DMS 273 (cell line): ENCODE results near the gene EOLA1.
"Not testable (repeated sequence)": the region's sequence is repeated elsewhere in the genome, so short reads cannot be mapped to it uniquely, and the experiment has no call there.

ENCODE experiments used
- DNase-seq: peaks from one replicate; lab custom pipeline; 2025; ENCODE audit not compliant: unreplicated experiment; lab: John Stamatoyannopoulos, UW

The EOLA1 gene

GRCh38 chrX:149513825-149514428, 26.9 kb upstream of the EOLA1 start:
- no peak for DNase-seq

GRCh38 chrX:149515954-149516602, 24.7 kb upstream of the EOLA1 start:
- no peak for DNase-seq

GRCh38 chrX:149516604-149517003, 24.2 kb upstream of the EOLA1 start:
- no peak for DNase-seq

GRCh38 chrX:149517308-149517707, 23.5 kb upstream of the EOLA1 start:
- DNase-seq = no peak

GRCh38 chrX:149518236-149518635, 22.6 kb upstream of the EOLA1 start:
- DNase-seq = no peak

- DNase-seq = not testable (repeated sequence)
These were observed 20.1 kb upstream of the EOLA1 start for GRCh38 chrX:149520636-149521277.

- DNase-seq = no peak
These were observed 19.4 kb upstream of the EOLA1 start for GRCh38 chrX:149521438-149521837.

- DNase-seq = no peak
These were observed 17.9 kb upstream of the EOLA1 start for GRCh38 chrX:149522916-149523315.

GRCh38 chrX:149525389-149525788, 15.4 kb upstream of the EOLA1 start:
- DNase-seq = peak; percentile 82

- DNase-seq = not testable (repeated sequence)
These were observed 14.9 kb upstream of the EOLA1 start for GRCh38 chrX:149525903-149526302.

- peak; percentile 32 for DNase-seq
These were observed 14.3 kb upstream of the EOLA1 start for GRCh38 chrX:149526318-149527033.

- peak; percentile 69 for DNase-seq
These were observed 13.1 kb upstream of the EOLA1 start for GRCh38 chrX:149527705-149528104.

- no peak for DNase-seq
These were observed 12.4 kb upstream of the EOLA1 start for GRCh38 chrX:149528381-149528780.

- peak; percentile 21 for DNase-seq
These were observed 9.2 kb upstream of the EOLA1 start for GRCh38 chrX:149531599-149531998.

GRCh38 chrX:149532868-149533267, 7.9 kb upstream of the EOLA1 start:
- DNase-seq = not testable (repeated sequence)

- not testable (repeated sequence) for DNase-seq
These were observed 6.8 kb upstream of the EOLA1 start for GRCh38 chrX:149533999-149534398.

- not testable (repeated sequence) for DNase-seq
These were observed 5.7 kb upstream of the EOLA1 start for GRCh38 chrX:149534926-149535602.

GRCh38 chrX:149537474-149537873, 3.3 kb upstream of the EOLA1 start:
- DNase-seq = not testable (repeated sequence)

GRCh38 chrX:149539283-149540130, 1.3 kb upstream of the EOLA1 start:
- peak; percentile 95 for DNase-seq

GRCh38 chrX:149540131-149540620, 636 bp upstream of the EOLA1 start:
- DNase-seq = peak; percentile 94
